Activated CD4-positive, alpha-beta T cell treated with anti-CD3 and anti-CD28 coated beads, Interleukin-2, amount 10 ng/mL, durations not matched to agents 7 days and 5 days (primary cell): ENCODE data around the gene DNAJC5G. TPM values are rescaled to one million over a fixed set of nuclear protein-coding genes. Genes with fewer than 3 reads are reported as not detected.

Experiments used
- CTCF ChIA-PET: fragments of 350-600 bp; sonication (Branson Sonifier 250); formaldehyde crosslinking; loops from one replicate; lab custom pipeline; 2021; ENCODE audit warnings: antibody characterized with exemption; lab: Charles Lee
- POLR2A ChIA-PET: fragments of 350-600 bp; sonication (Branson Sonifier 250); formaldehyde crosslinking; loops from one replicate; lab custom pipeline; 2021; ENCODE audit warnings: antibody characterized with exemption; lab: Charles Lee
- DNase-seq: peaks from one replicate; pipeline ENCODE4 v3.0.0-alpha.2; 2020
- H3K27ac Mint-ChIP-seq: one replicate; pipeline ENCODE4 v1.8.0; 2021; ENCODE audit warnings: mild to moderate bottlenecking, moderate library complexity, mixed read lengths
- H3K27me3 Mint-ChIP-seq: one replicate; pipeline ENCODE4 v1.8.0; 2021; ENCODE audit warnings: mixed read lengths
- H3K36me3 Mint-ChIP-seq: one replicate; pipeline ENCODE4 v1.8.0; 2021; ENCODE audit warnings: low read depth, mixed read lengths
- H3K4me1 Mint-ChIP-seq: one replicate; pipeline ENCODE4 v1.8.0; 2021; ENCODE audit warnings: mixed read lengths
- H3K4me3 Mint-ChIP-seq: one replicate; pipeline ENCODE4 v1.8.0; 2021; ENCODE audit warnings: mild to moderate bottlenecking, moderate library complexity, mixed read lengths
- H3K9me3 Mint-ChIP-seq: one replicate; pipeline ENCODE4 v1.8.0; 2021; ENCODE audit warnings: mixed read lengths
- total RNA-seq, 2 experiments: library from RNA; stranded (reverse); gene quantifications; one replicate each; pipeline ENCODE4 v1.2.3, GENCODE V29; 2021

Gene DNAJC5G
- total RNA-seq, 2 experiments from 2014 or later: not detected

GRCh38 chr2:27243391-27244130 is 31.7 kb upstream of the DNAJC5G start:
- DNase-seq: no peak
- Mint-ChIP-seq H3K36me3 (peaks cover 31% of the 10 kb centered on the region), H3K9me3 (no peaks in the 10 kb centered on the region), H3K27me3 (peaks cover 4% of the 10 kb centered on the region), H3K4me1 (peaks cover 12% of the 10 kb centered on the region), H3K27ac (no peak overlapping the region), H3K4me3 (no peak overlapping the region)
- ChIA-PET CTCF (interaction anchor here (0.9 to 1.1 kb wide), 2 partner anchors 9 to 17 kb away, joined by 3 read pairs; no protein-coding TSS in a partner anchor), POLR2A (no interaction called here)

GRCh38 chr2:27245116-27245515 is 30.1 kb upstream of the DNAJC5G start:
- peaks cover 4% of the 10 kb centered on the region for H3K27me3 Mint-ChIP-seq
- POLR2A ChIA-PET: no interaction called here

GRCh38 chr2:27245626-27246025 is 29.6 kb upstream of the DNAJC5G start:
- POLR2A ChIA-PET: no interaction called here
- Mint-ChIP-seq H3K4me1 (peaks cover 12% of the 10 kb centered on the region), H3K9me3 (no peaks in the 10 kb centered on the region), H3K4me3 (no peak overlapping the region), H3K27me3 (peaks cover 4% of the 10 kb centered on the region), H3K36me3 (peaks cover 18% of the 10 kb centered on the region), H3K27ac (no peak overlapping the region)
- CTCF ChIA-PET: no interaction called here
- no peak for DNase-seq

More at GRCh38 chr2:27245116-27245515, 30.1 kb upstream of the DNAJC5G start:
- Mint-ChIP-seq H3K36me3 (peaks cover 23% of the 10 kb centered on the region), H3K27ac (no peak overlapping the region), H3K9me3 (no peaks in the 10 kb centered on the region), H3K4me1 (peaks cover 12% of the 10 kb centered on the region), H3K4me3 (no peak overlapping the region)
- DNase-seq: no peak
- CTCF ChIA-PET: no interaction called here

- no peaks in the 10 kb centered on the region for H3K9me3 Mint-ChIP-seq
- H3K27ac Mint-ChIP-seq: no peak overlapping the region
- H3K4me1 Mint-ChIP-seq: no peaks in the 10 kb centered on the region
- peaks cover 5% of the 10 kb centered on the region for H3K36me3 Mint-ChIP-seq
- ChIA-PET POLR2A (no interaction called here), CTCF (interaction anchor here (1.8 to 3.9 kb wide), 2 partner anchors 14 to 32 kb away, joined by 9 to 12 read pairs; no protein-coding TSS in a partner anchor)
- H3K27me3 Mint-ChIP-seq: peaks cover 14% of the 10 kb centered on the region
- H3K4me3 Mint-ChIP-seq: no peak overlapping the region
- DNase-seq: no peak
These were observed 27.3 kb upstream of the DNAJC5G start for GRCh38 chr2:27247893-27248292.

- Mint-ChIP-seq H3K9me3 (no peaks in the 10 kb centered on the region), H3K4me1 (no peaks in the 10 kb centered on the region), H3K36me3 (no peaks in the 10 kb centered on the region), H3K4me3 (no peak overlapping the region), H3K27me3 (peaks cover 14% of the 10 kb centered on the region), H3K27ac (no peak overlapping the region)
- no peak for DNase-seq
- ChIA-PET CTCF (interaction anchor here (0.6 to 3.9 kb wide), 7 partner anchors 15 to 433 kb away, joined by 3 to 12 read pairs (median 4); partner anchors contain the start of gene TRIM54), POLR2A (no interaction called here)
These were observed 25.9 kb upstream of the DNAJC5G start for GRCh38 chr2:27249159-27249890.

- no peak overlapping the region for H3K4me3 Mint-ChIP-seq
- ChIA-PET CTCF (interaction anchor here (0.6 to 3.9 kb wide), 10 partner anchors 14 to 433 kb away, joined by 3 to 15 read pairs (median 4); partner anchors contain the start of gene TRIM54), POLR2A (no interaction called here)
- H3K9me3 Mint-ChIP-seq: no peaks in the 10 kb centered on the region
- H3K27ac Mint-ChIP-seq: no peak overlapping the region
- peaks cover 16% of the 10 kb centered on the region for H3K27me3 Mint-ChIP-seq
- DNase-seq: peak; percentile 45
- H3K36me3 Mint-ChIP-seq: no peaks in the 10 kb centered on the region
- H3K4me1 Mint-ChIP-seq: no peaks in the 10 kb centered on the region
These were observed 25.2 kb upstream of the DNAJC5G start for GRCh38 chr2:27249891-27250651.

GRCh38 chr2:27250652-27251379 is 24.4 kb upstream of the DNAJC5G start:
- Mint-ChIP-seq H3K27ac (no peak overlapping the region), H3K27me3 (peaks cover 21% of the 10 kb centered on the region), H3K36me3 (no peaks in the 10 kb centered on the region), H3K4me1 (no peaks in the 10 kb centered on the region), H3K4me3 (no peak overlapping the region), H3K9me3 (no peaks in the 10 kb centered on the region)
- DNase-seq: no peak
- POLR2A ChIA-PET: no interaction called here
- CTCF ChIA-PET: interaction anchor here (0.6 to 3.9 kb wide), 8 partner anchors 14 to 289 kb away, joined by 3 to 15 read pairs (median 4); no protein-coding TSS in a partner anchor

- Mint-ChIP-seq H3K4me1 (no peaks in the 10 kb centered on the region), H3K27me3 (peaks cover 27% of the 10 kb centered on the region), H3K36me3 (no peaks in the 10 kb centered on the region), H3K4me3 (no peak overlapping the region), H3K9me3 (no peaks in the 10 kb centered on the region), H3K27ac (no peak overlapping the region)
- DNase-seq: no peak
- ChIA-PET POLR2A (no interaction called here), CTCF (interaction anchor here (1.0 to 3.5 kb wide), 6 partner anchors 13 to 290 kb away, joined by 3 to 15 read pairs (median 6); no protein-coding TSS in a partner anchor)
These were observed 23.5 kb upstream of the DNAJC5G start for GRCh38 chr2:27251766-27252165.

GRCh38 chr2:27255187-27255586 is 20.0 kb upstream of the DNAJC5G start:
- CTCF ChIA-PET: no interaction called here
- peaks cover 40% of the 10 kb centered on the region for H3K27me3 Mint-ChIP-seq

GRCh38 chr2:27255660-27256059 is 19.6 kb upstream of the DNAJC5G start:
- Mint-ChIP-seq H3K27me3 (peaks cover 44% of the 10 kb centered on the region), H3K4me3 (no peak overlapping the region), H3K36me3 (no peaks in the 10 kb centered on the region), H3K27ac (no peak overlapping the region), H3K4me1 (no peaks in the 10 kb centered on the region), H3K9me3 (no peaks in the 10 kb centered on the region)
- POLR2A ChIA-PET: no interaction called here
- CTCF ChIA-PET: interaction anchor here (1.3 kb wide), 1 partner anchor 18 kb away, joined by 3 read pairs; no protein-coding TSS in a partner anchor
- no peak for DNase-seq

More at GRCh38 chr2:27255187-27255586, 20.0 kb upstream of the DNAJC5G start:
- H3K27ac Mint-ChIP-seq: no peak overlapping the region
- DNase-seq: no peak
- H3K4me1 Mint-ChIP-seq: no peaks in the 10 kb centered on the region
- POLR2A ChIA-PET: no interaction called here
- no peaks in the 10 kb centered on the region for H3K36me3 Mint-ChIP-seq
- no peak overlapping the region for H3K4me3 Mint-ChIP-seq
- H3K9me3 Mint-ChIP-seq: no peaks in the 10 kb centered on the region

- Mint-ChIP-seq H3K36me3 (peaks cover 2% of the 10 kb centered on the region), H3K27me3 (peaks cover 47% of the 10 kb centered on the region), H3K4me1 (peaks cover 7% of the 10 kb centered on the region), H3K4me3 (no peak overlapping the region), H3K27ac (no peak overlapping the region), H3K9me3 (no peaks in the 10 kb centered on the region)
- CTCF ChIA-PET: interaction anchor here (1.3 kb wide), 1 partner anchor 16 kb away, joined by 3 read pairs; no protein-coding TSS in a partner anchor
- POLR2A ChIA-PET: no interaction called here
- no peak for DNase-seq
These were observed 18.3 kb upstream of the DNAJC5G start for GRCh38 chr2:27256855-27257454.
